IMR-90 (cell line): ENCODE results near the gene HMGCS2. TPM values are rescaled to one million over a fixed set of nuclear protein-coding genes. Genes with fewer than 3 reads are reported as not detected.

Source experiments
- ATAC-seq: fragments of 200-7000 bp; cut with Tn5 transposase; 2 replicates; pipeline ENCODE4 v1.9.1; 2020; ENCODE audit warnings: low read depth, mild to moderate bottlenecking, moderate library complexity
- BruUV-seq: library from RNA; stranded (reverse); fragments of 400-500 nt; replicated peaks from 2 replicates; lab custom pipeline; 2021; lab: Mats Ljungman, UMichigan
- CTCF ChIA-PET: fragments of 300-600 bp; formaldehyde crosslinking; extraction: SDS; loops from one replicate; lab custom pipeline; 2021; ENCODE audit warnings: antibody characterized with exemption; lab: Yijun Ruan, JAX
- POLR2A ChIA-PET: fragments of 300-600 bp; sonication (Branson Sonifier 250); formaldehyde crosslinking; loops from one replicate; lab custom pipeline; 2022; ENCODE audit warnings: antibody characterized with exemption; ENCODE audit not compliant: unreplicated experiment; lab: Charles Lee
- DNase-seq: peaks from one replicate; pipeline ENCODE4 v3.0.0; 2013
- H2AFZ ChIP-seq: replicated peaks from 2 replicates; pipeline ENCODE3; 2013; ENCODE audit warnings: low read length, mild to moderate bottlenecking; ENCODE audit not compliant: poor library complexity
- H2AK5ac ChIP-seq: 2 replicates; pipeline ENCODE4 v1.6.1; 2013; ENCODE audit warnings: low read depth, low read length, inconsistent platforms
- H2AK9ac ChIP-seq: replicated peaks from 2 replicates; pipeline ENCODE3; 2013; ENCODE audit warnings: mild to moderate bottlenecking, low read depth, low read length, moderate library complexity; ENCODE audit not compliant: poor library complexity
- H2BK120ac ChIP-seq: 2 replicates; pipeline ENCODE4 v1.6.1; 2013; ENCODE audit warnings: low read depth, low read length, inconsistent platforms
- H2BK15ac ChIP-seq: 3 replicates; pipeline ENCODE4 v1.6.1; 2013; ENCODE audit warnings: low read depth, low read length, inconsistent platforms
- H2BK20ac ChIP-seq: 2 replicates; pipeline ENCODE4 v1.6.1; 2013; ENCODE audit warnings: low read depth, mild to moderate bottlenecking, inconsistent platforms, low read length, moderate library complexity
- H2BK5ac ChIP-seq: 2 replicates; pipeline ENCODE4 v1.6.1; 2013; ENCODE audit warnings: mild to moderate bottlenecking, low read depth, low read length, inconsistent platforms; ENCODE audit not compliant: poor library complexity, severe bottlenecking
- H3K14ac ChIP-seq: replicated peaks from 2 replicates; pipeline ENCODE4 v1.6.1; 2013; ENCODE audit warnings: low read depth, low read length, inconsistent platforms
- H3K18ac ChIP-seq: 2 replicates; pipeline ENCODE4 v1.6.1; 2013; ENCODE audit warnings: low read depth, low read length, control low read depth
- H3K23ac ChIP-seq: 2 replicates; pipeline ENCODE4 v1.6.1; 2013; ENCODE audit warnings: low read depth, low read length, inconsistent platforms
- H3K27ac ChIP-seq: 2 replicates; pipeline ENCODE4 v1.5.1; 2013; ENCODE audit warnings: mild to moderate bottlenecking, control low read depth, low read length; ENCODE audit not compliant: insufficient read depth
- H3K27me3 ChIP-seq: 2 replicates; pipeline ENCODE4 v1.6.1; 2013; ENCODE audit warnings: low read length; ENCODE audit not compliant: control insufficient read depth, insufficient read depth
- H3K36me3 ChIP-seq: 2 replicates; pipeline ENCODE4 v1.6.1; 2013; ENCODE audit warnings: low read length, mixed read lengths; ENCODE audit not compliant: control insufficient read depth, insufficient read depth
- H3K4ac ChIP-seq: 2 replicates; pipeline ENCODE4 v1.6.1; 2013; ENCODE audit warnings: low read depth, low read length, inconsistent platforms
- H3K4me1 ChIP-seq: 2 replicates; pipeline ENCODE4 v1.6.1; 2013; ENCODE audit warnings: low read length, mixed read lengths; ENCODE audit not compliant: control insufficient read depth, insufficient read depth
- H3K4me2 ChIP-seq: 2 replicates; pipeline ENCODE4 v1.6.1; 2013; ENCODE audit warnings: low read depth, mild to moderate bottlenecking, control low read depth, low read length, moderate library complexity
- H3K4me3 ChIP-seq: 2 replicates; pipeline ENCODE4 v1.5.1; 2013; ENCODE audit warnings: low read depth, mild to moderate bottlenecking, control low read depth, low read length, moderate library complexity; ENCODE audit not compliant: insufficient read depth
- H3K56ac ChIP-seq: 2 replicates; pipeline ENCODE4 v1.6.1; 2013; ENCODE audit warnings: low read length, inconsistent platforms; ENCODE audit not compliant: insufficient read depth; ENCODE audit errors: extremely low read depth
- H3K79me1 ChIP-seq, 2 experiments: 2 replicates each; pipeline ENCODE4 v1.6.1; 2013; ENCODE audit warnings: low read length in 2 of 2, inconsistent platforms in 1 of 2, low read depth in 1 of 2
- H3K9ac ChIP-seq: 2 replicates; pipeline ENCODE4 v1.6.1; 2013; ENCODE audit warnings: low read depth, low read length, control low read depth
- H3K9me1 ChIP-seq: 2 replicates; pipeline ENCODE4 v1.6.1; 2013; ENCODE audit warnings: low read length, inconsistent platforms; ENCODE audit not compliant: insufficient read depth
- H3K9me3 ChIP-seq: 2 replicates; pipeline ENCODE4 v1.6.1; 2013; ENCODE audit warnings: low read length; ENCODE audit not compliant: control insufficient read depth, insufficient read depth
- H4K20me1 ChIP-seq: 2 replicates; pipeline ENCODE4 v1.6.1; 2013; ENCODE audit warnings: low read length, inconsistent platforms; ENCODE audit not compliant: insufficient read depth
- H4K5ac ChIP-seq: 2 replicates; pipeline ENCODE4 v1.6.1; 2013; ENCODE audit warnings: mild to moderate bottlenecking, low read depth, low read length, control low read depth
- H4K8ac ChIP-seq, 2 experiments: 2 replicates each; pipeline ENCODE4 v1.6.1; 2013; ENCODE audit warnings: low read depth in 2 of 2, low read length in 2 of 2, control low read depth in 1 of 2, inconsistent platforms in 1 of 2
- H4K91ac ChIP-seq: 2 replicates; pipeline ENCODE4 v1.6.1; 2013; ENCODE audit warnings: low read depth, low read length, inconsistent platforms; ENCODE audit not compliant: insufficient read depth
- BHLHE40 ChIP-seq: fragments of 150-350 bp; IDR thresholded peaks from 2 replicates; pipeline ENCODE4 v1.6.1; 2016; ENCODE audit warnings: mild to moderate bottlenecking, low read depth, low read length
- CEBPB ChIP-seq: IDR thresholded peaks from 2 replicates; pipeline ENCODE4 v1.6.1; 2012; ENCODE audit warnings: low read depth, low read length, improper control_type of control experiment
- CHD1 ChIP-seq: IDR thresholded peaks from 2 replicates; pipeline ENCODE4 v1.6.1; 2012; ENCODE audit warnings: low read depth, low read length, improper control_type of control experiment
- FOS ChIP-seq: fragments of 150-350 bp; IDR thresholded peaks from 2 replicates; pipeline ENCODE4 v1.6.1; 2016; ENCODE audit warnings: low read depth, low read length
- MAFK ChIP-seq: IDR thresholded peaks from 2 replicates; pipeline ENCODE4 v1.6.1; 2012; ENCODE audit warnings: low read depth, low read length, improper control_type of control experiment
- MAZ ChIP-seq: IDR thresholded peaks from 2 replicates; pipeline ENCODE4 v1.6.1; 2012; ENCODE audit warnings: low read depth, mild to moderate bottlenecking, low read length, improper control_type of control experiment, moderate library complexity, borderline replicate concordance
- MXI1 ChIP-seq: IDR thresholded peaks from 2 replicates; pipeline ENCODE4 v1.6.1; 2012; ENCODE audit warnings: low read depth, mild to moderate bottlenecking, low read length, moderate library complexity, borderline replicate concordance
- NFE2L2 ChIP-seq: fragments of 150-350 bp; IDR thresholded peaks from 2 replicates; pipeline ENCODE4 v1.6.1; 2016; ENCODE audit warnings: low read depth, mild to moderate bottlenecking, low read length
- POLR2A ChIP-seq: IDR thresholded peaks from 2 replicates; pipeline ENCODE4 v1.6.1; 2012; ENCODE audit warnings: mild to moderate bottlenecking, low read depth, low read length
- RAD21 ChIP-seq: IDR thresholded peaks from 2 replicates; pipeline ENCODE4 v1.6.1; 2012; ENCODE audit warnings: low read length, improper control_type of control experiment
- RCOR1 ChIP-seq: IDR thresholded peaks from 2 replicates; pipeline ENCODE4 v1.6.1; 2012; ENCODE audit warnings: mild to moderate bottlenecking, low read length, improper control_type of control experiment; ENCODE audit not compliant: insufficient replicate concordance
- RFX5 ChIP-seq: IDR thresholded peaks from 2 replicates; pipeline ENCODE4 v1.8.0; 2012; ENCODE audit warnings: low read depth, mild to moderate bottlenecking, low read length, moderate library complexity
- SMC3 ChIP-seq: fragments of 150-350 bp; IDR thresholded peaks from 2 replicates; pipeline ENCODE4 v1.6.1; 2016; ENCODE audit warnings: low read depth, mild to moderate bottlenecking, antibody characterized with exemption, low read length, moderate library complexity
- USF2 ChIP-seq: fragments of 150-350 bp; IDR thresholded peaks from 2 replicates; pipeline ENCODE4 v1.6.1; 2017; ENCODE audit warnings: mild to moderate bottlenecking, antibody characterized with exemption, low read length, low read depth
- WGBS, 2 experiments: methylation state at CpG; one replicate each; pipeline versions ENCODE4 v1.1.5 to v1.1.7; 2013; ENCODE audit warnings: missing lambda C conversion rate in 2 of 2; ENCODE audit not compliant: insufficient read length in 1 of 2; ENCODE audit errors: extremely low coverage in 2 of 2; 5-methylcytosine and 5-hydroxymethylcytosine counted together
- dilution Hi-C: fragments of 300-500 bp; cut with HindIII; formaldehyde crosslinking; loops from one replicate; pipeline ENCODE4 v1.14.3; 2018; ENCODE audit warnings: low sequenced_read_pairs; ENCODE audit not compliant: unreplicated experiment
- in situ Hi-C: fragments of 300-500 bp; cut with MboI; formaldehyde crosslinking; loops from 3 replicates; pipeline ENCODE4 v1.14.3; 2019; ENCODE audit warnings: low sequenced_read_pairs, inconsistent platforms, mixed read lengths
- intact Hi-C: fragments of 100-400 bp; cut with micrococcal nuclease; formaldehyde crosslinking; loops from 2 replicates; pipeline ENCODE4 v1.10.0; 2022
- polyA plus RNA-seq, 3 experiments: library from polyadenylated mRNA; depleted of rRNA; stranded (reverse); fragments of >200 nt; gene quantifications; 2 replicates each; pipeline ENCODE4 v1.2.3, GENCODE V29; 2012; ENCODE audit warnings: low replicate concordance in 1 of 3
- total RNA-seq: library from RNA; depleted of rRNA; stranded (reverse); fragments of >200 nt; gene quantifications from 2 replicates; pipeline ENCODE4 v1.2.3, GENCODE V29; 2012
- TF ChIP-seq, protein P1 (sequence below): fragments of 150-350 bp; IDR thresholded peaks from 2 replicates; pipeline ENCODE4 v1.6.1; 2016; ENCODE audit warnings: low read depth, mild to moderate bottlenecking, low read length, moderate library complexity, borderline replicate concordance
- TF ChIP-seq, protein P2 (sequence below): conservative IDR thresholded peaks from 2 replicates; pipeline ENCODE4 v1.5.1; 2012; ENCODE audit warnings: mild to moderate bottlenecking, low read depth, low read length, improper control_type of control experiment

HMGCS2 gene
- total and polyA plus RNA-seq, 2 of the 4 experiments (the other 2 are of a cell fraction), result not detected

- no TSS peak for BruUV-seq
- Histone ChIP-seq H4K8ac (no peak overlapping the region), H3K36me3 (no peaks in the 10 kb centered on the region), H3K4ac (no peak overlapping the region), H3K27me3 (no peaks in the 10 kb centered on the region; the same call in 1 of the 2 replicates), H3K4me1 (peaks cover 15% of the 10 kb centered on the region), H4K91ac (no peak overlapping the region), H2AK9ac (no peak overlapping the region), H2BK20ac (no peak overlapping the region), H4K20me1 (peaks cover 6% of the 10 kb centered on the region; the same call in 1 of the 2 replicates), H3K23ac (no peak overlapping the region), H2AK5ac (no peak overlapping the region), H3K14ac (no peak overlapping the region), H3K4me2 (no peak overlapping the region), H3K18ac (no peak overlapping the region), H3K9ac (no peak overlapping the region), H3K9me1 (peaks cover 7% of the 10 kb centered on the region; the same call in 1 of the 2 replicates), H3K4me3 (no peak overlapping the region), H3K56ac (no peak overlapping the region), H2BK15ac (no peak overlapping the region), H3K9me3 (no peaks in the 10 kb centered on the region), H2AFZ (no peak overlapping the region), H2BK5ac (no peak overlapping the region), H3K79me1 (no peaks in the 10 kb centered on the region), H3K27ac (no peak overlapping the region), H4K5ac (no peak overlapping the region), H2BK120ac (no peak overlapping the region)
- in situ Hi-C loops (no loop called here), dilution Hi-C loops (no loop called here), intact Hi-C loops (no loop called here)
- no CpG with 5 or more reads among the region's 7 CpGs for WGBS, 2 experiments
- ChIA-PET POLR2A (no interaction called here), CTCF (no interaction called here)
- no peak for ATAC-seq
- no peak for DNase-seq
- TF ChIP-seq, protein P1, sequence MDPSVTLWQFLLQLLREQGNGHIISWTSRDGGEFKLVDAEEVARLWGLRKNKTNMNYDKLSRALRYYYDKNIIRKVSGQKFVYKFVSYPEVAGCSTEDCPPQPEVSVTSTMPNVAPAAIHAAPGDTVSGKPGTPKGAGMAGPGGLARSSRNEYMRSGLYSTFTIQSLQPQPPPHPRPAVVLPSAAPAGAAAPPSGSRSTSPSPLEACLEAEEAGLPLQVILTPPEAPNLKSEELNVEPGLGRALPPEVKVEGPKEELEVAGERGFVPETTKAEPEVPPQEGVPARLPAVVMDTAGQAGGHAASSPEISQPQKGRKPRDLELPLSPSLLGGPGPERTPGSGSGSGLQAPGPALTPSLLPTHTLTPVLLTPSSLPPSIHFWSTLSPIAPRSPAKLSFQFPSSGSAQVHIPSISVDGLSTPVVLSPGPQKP, result no peak
- TF ChIP-seq CEBPB (no peak), MAFK (no peak), RFX5 (no peak), NFE2L2 (no peak), CHD1 (no peak), MAZ (no peak), RAD21 (no peak), USF2 (no peak), FOS (no peak), BHLHE40 (no peak), SMC3 (no peak), MXI1 (no peak), POLR2A (no peak), RCOR1 (no peak)
- TF ChIP-seq, protein P2, sequence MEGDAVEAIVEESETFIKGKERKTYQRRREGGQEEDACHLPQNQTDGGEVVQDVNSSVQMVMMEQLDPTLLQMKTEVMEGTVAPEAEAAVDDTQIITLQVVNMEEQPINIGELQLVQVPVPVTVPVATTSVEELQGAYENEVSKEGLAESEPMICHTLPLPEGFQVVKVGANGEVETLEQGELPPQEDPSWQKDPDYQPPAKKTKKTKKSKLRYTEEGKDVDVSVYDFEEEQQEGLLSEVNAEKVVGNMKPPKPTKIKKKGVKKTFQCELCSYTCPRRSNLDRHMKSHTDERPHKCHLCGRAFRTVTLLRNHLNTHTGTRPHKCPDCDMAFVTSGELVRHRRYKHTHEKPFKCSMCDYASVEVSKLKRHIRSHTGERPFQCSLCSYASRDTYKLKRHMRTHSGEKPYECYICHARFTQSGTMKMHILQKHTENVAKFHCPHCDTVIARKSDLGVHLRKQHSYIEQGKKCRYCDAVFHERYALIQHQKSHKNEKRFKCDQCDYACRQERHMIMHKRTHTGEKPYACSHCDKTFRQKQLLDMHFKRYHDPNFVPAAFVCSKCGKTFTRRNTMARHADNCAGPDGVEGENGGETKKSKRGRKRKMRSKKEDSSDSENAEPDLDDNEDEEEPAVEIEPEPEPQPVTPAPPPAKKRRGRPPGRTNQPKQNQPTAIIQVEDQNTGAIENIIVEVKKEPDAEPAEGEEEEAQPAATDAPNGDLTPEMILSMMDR, result no peak
Measured at GRCh38 chr1:119797606-119798005, 28.9 kb upstream of the HMGCS2 start.
